ENCODE measurements around the gene POLR2E. TPM values are rescaled to one million over a fixed set of nuclear protein-coding genes. Genes with fewer than 3 reads are reported as not detected.
A peak's percentile ranks its signal among the peaks of the same experiment; 100 is the strongest.

The POLR2E gene
- total and polyA plus RNA-seq, 10 of the 15 experiments (the other 5 are each of a cell fraction or from before 2014, with no cell fraction given) = 4.0 to 487 (median 200) TPM

- no peak for TF ChIP-seq ZNF687 (IDR thresholded peaks at IDR 0.05)
- TF ChIP-seq YY1 (IDR thresholded peaks at IDR 0.05; ENCODE audit: low read depth, low read length) = 0 out of 2 replicates have a peak, but pooled peaks have one; percentile 33
- no peak for TF ChIP-seq EGR1 (IDR thresholded peaks at IDR 0.05; ENCODE audit: borderline replicate concordance in 1 of 2, low read depth in 2 of 2, low read length in 2 of 2)
- no peak for TF ChIP-seq SMAD1 (IDR thresholded peaks at IDR 0.05; ENCODE audit: low read depth, partially characterized antibody)
- TF ChIP-seq RCOR1 (conservative IDR thresholded peaks at IDR 0.05; ENCODE audit: low read depth, low read length) = no peak
- TF ChIP-seq SKIL (IDR thresholded peaks at IDR 0.05; ENCODE audit: low read depth, poor library complexity, severe bottlenecking) = no peak
- no peak for TF ChIP-seq JUND (IDR thresholded peaks at IDR 0.05; ENCODE audit: low read depth, low read length)
- TF ChIP-seq PAX8 (IDR thresholded peaks at IDR 0.05) = no peak
- no peak for TF ChIP-seq MYC (IDR thresholded peaks at IDR 0.05; ENCODE audit: insufficient read depth, insufficient read length, insufficient replicate concordance, low read length, severe bottlenecking)
- TF ChIP-seq NR2F1 (conservative IDR thresholded peaks at IDR 0.05) = 0 out of 2 replicates have a peak, but pooled peaks have one; percentile 15
- TF ChIP-seq, protein P1, sequence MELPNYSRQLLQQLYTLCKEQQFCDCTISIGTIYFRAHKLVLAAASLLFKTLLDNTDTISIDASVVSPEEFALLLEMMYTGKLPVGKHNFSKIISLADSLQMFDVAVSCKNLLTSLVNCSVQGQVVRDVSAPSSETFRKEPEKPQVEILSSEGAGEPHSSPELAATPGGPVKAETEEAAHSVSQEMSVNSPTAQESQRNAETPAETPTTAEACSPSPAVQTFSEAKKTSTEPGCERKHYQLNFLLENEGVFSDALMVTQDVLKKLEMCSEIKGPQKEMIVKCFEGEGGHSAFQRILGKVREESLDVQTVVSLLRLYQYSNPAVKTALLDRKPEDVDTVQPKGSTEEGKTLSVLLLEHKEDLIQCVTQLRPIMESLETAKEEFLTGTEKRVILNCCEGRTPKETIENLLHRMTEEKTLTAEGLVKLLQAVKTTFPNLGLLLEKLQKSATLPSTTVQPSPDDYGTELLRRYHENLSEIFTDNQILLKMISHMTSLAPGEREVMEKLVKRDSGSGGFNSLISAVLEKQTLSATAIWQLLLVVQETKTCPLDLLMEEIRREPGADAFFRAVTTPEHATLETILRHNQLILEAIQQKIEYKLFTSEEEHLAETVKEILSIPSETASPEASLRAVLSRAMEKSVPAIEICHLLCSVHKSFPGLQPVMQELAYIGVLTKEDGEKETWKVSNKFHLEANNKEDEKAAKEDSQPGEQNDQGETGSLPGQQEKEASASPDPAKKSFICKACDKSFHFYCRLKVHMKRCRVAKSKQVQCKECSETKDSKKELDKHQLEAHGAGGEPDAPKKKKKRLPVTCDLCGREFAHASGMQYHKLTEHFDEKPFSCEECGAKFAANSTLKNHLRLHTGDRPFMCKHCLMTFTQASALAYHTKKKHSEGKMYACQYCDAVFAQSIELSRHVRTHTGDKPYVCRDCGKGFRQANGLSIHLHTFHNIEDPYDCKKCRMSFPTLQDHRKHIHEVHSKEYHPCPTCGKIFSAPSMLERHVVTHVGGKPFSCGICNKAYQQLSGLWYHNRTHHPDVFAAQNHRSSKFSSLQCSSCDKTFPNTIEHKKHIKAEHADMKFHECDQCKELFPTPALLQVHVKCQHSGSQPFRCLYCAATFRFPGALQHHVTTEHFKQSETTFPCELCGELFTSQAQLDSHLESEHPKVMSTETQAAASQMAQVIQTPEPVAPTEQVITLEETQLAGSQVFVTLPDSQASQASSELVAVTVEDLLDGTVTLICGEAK (IDR thresholded peaks at IDR 0.05; ENCODE audit: borderline replicate concordance) = no peak
- TF ChIP-seq, protein P2, sequence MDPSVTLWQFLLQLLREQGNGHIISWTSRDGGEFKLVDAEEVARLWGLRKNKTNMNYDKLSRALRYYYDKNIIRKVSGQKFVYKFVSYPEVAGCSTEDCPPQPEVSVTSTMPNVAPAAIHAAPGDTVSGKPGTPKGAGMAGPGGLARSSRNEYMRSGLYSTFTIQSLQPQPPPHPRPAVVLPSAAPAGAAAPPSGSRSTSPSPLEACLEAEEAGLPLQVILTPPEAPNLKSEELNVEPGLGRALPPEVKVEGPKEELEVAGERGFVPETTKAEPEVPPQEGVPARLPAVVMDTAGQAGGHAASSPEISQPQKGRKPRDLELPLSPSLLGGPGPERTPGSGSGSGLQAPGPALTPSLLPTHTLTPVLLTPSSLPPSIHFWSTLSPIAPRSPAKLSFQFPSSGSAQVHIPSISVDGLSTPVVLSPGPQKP (IDR thresholded peaks at IDR 0.05; ENCODE audit: low read depth, low read length) = no peak
- 0 out of 2 replicates have a peak, but pooled peaks have one; percentile 4 for TF ChIP-seq CREM (IDR thresholded peaks at IDR 0.05; ENCODE audit: low read depth)
- no peak for TF ChIP-seq ZBED1 (IDR thresholded peaks at IDR 0.05; ENCODE audit: borderline replicate concordance)
- TF ChIP-seq ETV6 (conservative IDR thresholded peaks at IDR 0.05 in 1 of 2, IDR thresholded peaks at IDR 0.05 in 1 of 2; ENCODE audit: borderline replicate concordance in 1 of 2, low read depth in 1 of 2) = no peak
Observed at GRCh38 chr19:1067341-1067957, 27.7 kb downstream of the POLR2E start (continued).

All from GM12878 (cell line).